SK-MEL-5 (cell line): ENCODE measurements around the gene TIMELESS. TPM values are rescaled to one million over a fixed set of nuclear protein-coding genes. Genes with fewer than 3 reads are reported as not detected.
"Not testable (repeated sequence)": the region's sequence is repeated elsewhere in the genome, so short reads cannot be mapped to it uniquely, and the experiment has no call there.

Experiments
- DNase-seq: peaks from one replicate; pipeline ENCODE4 v3.0.0-alpha.2; 2016; ENCODE audit warnings: low read depth, low spot score
- in situ Hi-C: cut with HindIII; loops from 2 replicates; pipeline ENCODE4 v1.10.0; 2016; ENCODE audit warnings: low sequenced_read_pairs, high pct_unique_total_duplicates, low pct_unique_long_range_greater_than_20kb
- total RNA-seq: library from RNA; depleted of rRNA; stranded (reverse); fragments of >200 nt; shearing (Covaris generic); gene quantifications from 2 replicates; pipeline ENCODE4 v1.2.3, GENCODE V29; 2014

The TIMELESS gene
- total RNA-seq, 1 experiment from 2014 or later = 7.7 TPM

GRCh38 chr12:56476143-56476542 lies 26.9 kb upstream of the TIMELESS start:
- in situ Hi-C loops = no loop called here
- no peak for DNase-seq

DNA sequence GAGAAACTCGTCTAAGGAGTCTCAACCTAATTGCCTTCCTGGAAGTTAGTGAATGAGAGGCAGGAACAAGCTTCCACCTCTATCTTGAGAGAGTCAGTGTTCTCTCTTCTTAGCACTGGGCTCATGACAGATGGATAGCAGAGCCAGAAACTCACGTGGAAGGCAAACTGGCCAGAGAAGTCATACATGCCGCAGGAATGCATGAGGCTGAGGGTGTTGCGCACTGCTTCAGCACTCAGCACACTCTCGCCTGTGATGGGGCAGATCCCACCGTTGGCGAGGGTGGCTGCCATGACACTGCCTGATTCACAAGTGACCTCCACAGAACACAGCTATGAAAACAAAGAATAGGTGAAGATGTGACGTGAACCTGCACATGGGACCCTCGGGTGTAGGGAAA lies 25.2 kb upstream of the TIMELESS start:
- DNase-seq = no peak
- in situ Hi-C loops = no loop called here

DNA sequence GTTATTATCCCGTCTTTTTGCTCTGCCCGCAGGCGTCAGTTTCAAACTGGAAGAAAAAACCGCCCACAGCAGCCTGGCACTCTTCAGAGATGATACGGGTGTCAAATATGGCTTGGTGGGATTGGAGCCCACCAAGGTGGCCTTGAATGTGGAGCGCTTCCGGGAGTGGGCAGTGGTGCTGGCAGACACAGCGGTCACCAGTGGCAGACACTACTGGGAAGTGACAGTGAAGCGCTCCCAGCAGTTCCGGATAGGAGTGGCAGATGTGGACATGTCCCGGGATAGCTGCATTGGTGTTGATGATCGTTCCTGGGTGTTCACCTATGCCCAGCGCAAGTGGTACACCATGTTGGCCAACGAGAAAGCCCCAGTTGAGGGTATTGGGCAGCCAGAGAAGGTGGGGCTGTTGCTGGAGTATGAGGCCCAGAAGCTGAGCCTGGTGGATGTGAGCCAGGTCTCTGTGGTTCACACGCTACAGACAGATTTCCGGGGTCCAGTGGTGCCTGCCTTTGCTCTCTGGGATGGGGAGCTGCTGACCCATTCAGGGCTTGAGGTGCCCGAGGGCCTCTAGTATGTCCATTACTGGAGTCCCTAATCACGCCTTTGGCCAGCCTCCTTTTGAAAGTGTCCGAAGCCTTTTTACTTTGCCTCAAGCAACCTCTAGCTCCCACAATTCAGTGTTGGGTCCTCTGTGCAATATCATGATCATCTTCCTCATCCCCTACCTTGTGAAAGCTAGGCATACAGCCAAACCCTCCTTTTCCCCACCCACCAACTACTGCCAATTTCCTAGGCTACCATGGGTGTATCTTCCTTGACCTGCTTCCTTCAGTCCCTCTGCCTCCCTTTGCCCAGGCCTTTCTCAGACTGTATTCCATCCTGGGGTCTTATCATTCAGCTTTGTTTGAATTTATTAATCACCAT lies 20.0 kb upstream of the TIMELESS start:
- in situ Hi-C loops = no loop called here
- no peak for DNase-seq

DNA sequence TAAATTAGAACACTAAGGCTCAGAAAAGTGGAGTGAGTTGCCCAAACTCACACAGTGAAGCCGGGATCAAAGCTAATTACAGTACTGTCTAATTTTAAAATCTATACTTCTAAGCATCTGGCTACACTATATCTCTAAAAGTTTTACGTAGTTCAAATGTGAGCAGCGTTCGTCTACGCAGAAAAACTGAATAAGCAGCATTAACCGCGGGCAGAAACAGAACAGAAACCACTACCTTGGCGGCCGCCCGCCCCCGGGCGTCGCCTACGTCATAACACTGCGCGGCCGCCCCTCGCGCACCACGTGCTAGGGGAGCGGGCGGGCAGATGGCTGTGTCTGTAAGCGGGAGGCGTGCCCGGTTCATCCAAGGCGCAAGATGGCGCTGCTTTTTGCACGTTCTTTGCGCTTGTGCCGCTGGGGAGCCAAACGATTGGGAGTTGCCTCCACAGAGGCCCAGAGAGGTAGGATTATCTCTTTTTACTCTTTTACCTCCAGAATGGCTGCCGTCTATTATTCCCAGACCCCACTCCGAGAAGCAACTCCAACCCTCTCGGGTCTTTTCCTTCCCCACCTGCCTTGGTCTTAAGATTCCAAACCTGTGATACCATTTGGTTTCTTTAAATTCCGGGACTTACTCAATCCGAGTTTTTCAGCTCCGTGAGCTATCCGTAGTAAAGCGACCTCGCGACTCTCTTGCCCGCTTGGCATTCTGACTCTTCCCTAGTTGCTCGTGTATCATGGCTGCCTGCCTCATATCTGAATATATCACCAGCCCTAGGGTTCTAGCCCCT lies 19.2 kb upstream of the TIMELESS start, which contains the start of gene SPRYD4:
Gene SPRYD4, plus strand, starts transcription at position 363 of the 791 bp plus-strand sequence. Its CDS starts 14 bp downstream, at position 377.
- in situ Hi-C loops = no loop called here
- DNase-seq = peak; percentile 91

DNA sequence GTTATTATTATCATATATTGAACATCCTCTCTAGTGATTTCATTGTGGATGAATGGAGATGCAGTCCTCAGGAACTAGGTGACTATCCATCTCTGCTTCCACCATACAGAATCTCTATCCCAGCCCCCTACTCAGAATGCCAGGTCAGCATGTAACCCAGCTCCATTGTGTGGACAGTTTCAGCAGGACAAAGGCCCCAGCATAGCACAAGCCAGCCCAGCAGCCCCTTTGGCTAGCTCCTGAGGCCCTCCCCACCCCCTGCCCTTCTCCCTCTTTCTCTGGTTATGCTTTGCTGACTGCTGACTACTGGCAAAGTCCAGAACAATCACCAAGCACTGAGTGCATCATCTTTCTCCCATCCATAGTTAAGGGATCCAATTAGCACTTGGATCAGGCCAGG lies 13.3 kb upstream of the TIMELESS start:
- DNase-seq = no peak

GRCh38 chr12:56461235-56462159 lies 12.3 kb upstream of the TIMELESS start:
- DNase-seq = no peak
- in situ Hi-C loops = no loop called here

More for the DNA sequence above, 13.3 kb upstream of the TIMELESS start:
- in situ Hi-C loops = no loop called here

- no peak for DNase-seq
- in situ Hi-C loops = no loop called here
Measured at GRCh38 chr12:56457817-56458216, 8.6 kb upstream of the TIMELESS start.

DNA sequence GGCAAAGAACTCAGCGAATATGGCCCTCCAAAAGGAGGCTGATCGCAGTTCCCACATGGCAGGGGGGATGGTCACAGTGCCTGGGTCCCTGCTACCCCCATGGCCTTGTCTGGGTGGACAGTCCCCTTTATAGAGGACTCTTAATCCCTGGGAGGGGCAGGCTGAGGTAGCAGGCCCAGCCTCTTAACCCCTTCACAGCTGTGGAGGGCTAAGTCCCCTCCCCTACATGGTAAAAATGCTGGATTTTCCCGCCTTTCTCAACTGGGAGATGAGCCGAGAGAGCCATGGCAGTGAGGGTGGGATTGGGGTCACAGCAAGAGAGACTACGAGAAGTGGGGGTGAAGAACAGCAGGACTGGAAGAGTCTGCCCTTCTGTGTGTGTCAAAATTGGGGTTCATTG lies 5.3 kb upstream of the TIMELESS start, which contains the start of gene MIP:
Gene MIP, minus strand, starts transcription at position 101 of the 400 bp plus-strand sequence. Its CDS starts 44 bp downstream, at position 57.
- in situ Hi-C loops = no loop called here

GRCh38 chr12:56451147-56451546 lies 1.9 kb upstream of the TIMELESS start:
- no peak for DNase-seq
- in situ Hi-C loops = no loop called here

More for the DNA sequence above, 5.3 kb upstream of the TIMELESS start, which contains the start of gene MIP:
- no peak for DNase-seq

GRCh38 chr12:56450241-56450640 lies 1.0 kb upstream of the TIMELESS start:
- in situ Hi-C loops = no loop called here
- no peak for DNase-seq

DNA sequence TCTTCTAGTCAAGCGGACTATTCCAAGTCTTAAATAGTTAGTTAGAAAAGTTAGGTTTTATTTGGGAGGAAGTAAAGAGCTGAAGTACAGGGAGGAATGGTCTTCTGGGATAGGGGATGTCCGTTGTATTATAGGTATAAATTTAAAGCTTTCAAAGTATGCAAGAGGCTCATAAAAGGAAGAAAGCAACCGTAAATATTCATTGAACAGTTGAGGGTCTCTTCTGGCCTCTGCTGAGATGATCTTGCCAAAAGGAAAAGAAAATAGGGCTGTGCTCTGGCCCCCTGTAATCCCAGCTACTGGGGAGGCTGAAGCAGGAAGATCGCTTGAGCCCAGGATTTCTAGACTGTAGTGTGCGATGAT lies 377 bp upstream of the TIMELESS start:
- DNase-seq = no peak
- in situ Hi-C loops = no loop called here

DNA sequence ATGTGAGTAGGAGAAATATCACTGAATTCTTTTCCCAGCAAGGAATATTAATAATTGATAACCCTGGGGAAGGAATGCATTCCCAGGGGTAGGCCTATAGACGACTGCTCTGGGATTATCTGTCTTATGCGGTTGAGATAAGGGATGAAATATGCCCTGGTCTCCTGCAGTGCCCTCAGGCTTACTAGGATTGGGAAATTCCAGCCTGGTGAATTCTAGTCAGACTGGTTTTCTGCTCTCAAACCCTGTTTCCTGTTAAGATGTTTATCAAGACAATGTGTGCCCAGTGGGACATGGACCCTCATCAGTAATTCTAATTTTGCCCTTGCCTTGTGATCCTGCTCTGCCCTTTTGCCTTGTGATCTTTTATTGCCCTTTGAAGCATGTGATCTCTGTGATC lies 6.0 kb downstream of the TIMELESS start:
- in situ Hi-C loops, DNase-seq: not testable (repeated sequence)

- in situ Hi-C loops = no loop called here
- DNase-seq = no peak
Measured at GRCh38 chr12:56437430-56438176, 11.6 kb downstream of the TIMELESS start.

DNA sequence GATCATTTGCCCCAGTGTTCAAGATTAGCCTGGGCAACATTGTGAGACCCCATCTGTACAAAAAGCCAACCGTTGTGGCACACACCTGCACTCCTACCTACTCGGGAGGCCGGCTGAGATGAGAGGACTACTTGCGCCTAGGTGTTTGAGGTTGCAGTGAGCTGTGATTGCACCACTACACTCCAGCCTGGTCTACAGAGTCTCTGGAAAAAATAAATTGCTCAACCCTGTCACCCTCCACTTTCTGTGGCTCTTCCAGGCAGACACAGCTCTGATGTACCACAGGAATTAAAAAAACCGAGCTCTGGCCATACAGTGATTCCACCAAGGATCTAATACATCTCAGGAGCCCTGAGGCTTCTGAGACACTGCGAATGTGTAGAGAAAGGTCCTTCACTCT lies 14.4 kb downstream of the TIMELESS start:
- DNase-seq = no peak
- in situ Hi-C loops = no loop called here

GRCh38 chr12:56431850-56432249 lies 17.4 kb downstream of the TIMELESS start:
- in situ Hi-C loops = no loop called here
- no peak for DNase-seq

DNA sequence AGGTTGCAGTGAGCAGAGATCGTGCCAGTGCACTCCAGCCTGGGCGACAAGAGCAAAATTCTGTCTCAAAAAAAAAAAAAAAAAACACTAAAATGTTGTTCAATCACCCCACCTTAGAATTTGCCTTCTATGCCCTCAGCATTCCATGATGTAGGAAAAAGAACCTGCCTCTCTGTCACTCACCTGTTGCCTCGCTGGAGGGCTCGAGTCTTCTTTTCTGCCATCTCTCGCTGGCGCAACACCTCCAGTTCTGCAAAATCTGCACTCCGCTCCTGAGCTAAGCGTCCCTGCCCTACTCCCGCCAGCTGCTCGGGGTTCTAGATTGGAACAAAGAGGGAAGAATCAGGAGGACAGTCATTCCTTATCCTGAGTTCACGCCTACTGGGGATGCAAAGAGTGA lies 17.9 kb downstream of the TIMELESS start:
- in situ Hi-C loops = no loop called here
- DNase-seq = no peak

- in situ Hi-C loops = no loop called here
- no peak for DNase-seq
Measured at GRCh38 chr12:56425940-56426438, 23.2 kb downstream of the TIMELESS start.
